Activated CD4-positive, CD25-positive, alpha-beta regulatory T cell treated with anti-CD3 and anti-CD28 coated beads, Interleukin-2, amount 50 U/mL, for 72 hours (primary cell): ENCODE measurements around the gene CELSR1.
"Not testable (repeated sequence)": the region's sequence is repeated elsewhere in the genome, so short reads cannot be mapped to it uniquely, and the experiment has no call there.

Experiments used
- DNase-seq: peaks from one replicate; pipeline ENCODE4 v3.0.0; 2021

CELSR1 gene

DNA sequence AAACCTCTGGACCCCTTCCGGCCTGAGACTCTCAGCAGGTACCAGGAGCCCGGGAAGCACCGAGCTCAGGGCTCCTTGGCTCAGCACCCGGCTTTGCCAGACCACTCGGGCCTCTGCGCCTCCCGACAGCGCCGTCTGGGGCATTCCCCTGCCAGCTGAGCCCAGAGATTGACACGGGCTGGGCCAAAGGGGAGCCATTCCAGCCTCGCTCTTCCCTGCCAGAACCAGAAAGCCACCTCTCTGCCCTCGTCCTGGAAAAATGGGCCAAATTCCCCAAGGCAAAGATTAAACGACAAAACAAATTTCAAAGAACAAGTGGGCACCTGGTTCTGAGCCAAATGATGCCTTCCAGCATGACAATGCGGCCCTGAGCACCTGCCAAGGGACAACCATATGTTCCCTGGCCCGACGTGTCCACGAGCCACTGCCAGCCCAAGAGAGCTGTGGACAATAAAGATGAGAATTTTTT is 59.3 kb downstream of the CELSR1 start:
- DNase-seq, result no peak

DNA sequence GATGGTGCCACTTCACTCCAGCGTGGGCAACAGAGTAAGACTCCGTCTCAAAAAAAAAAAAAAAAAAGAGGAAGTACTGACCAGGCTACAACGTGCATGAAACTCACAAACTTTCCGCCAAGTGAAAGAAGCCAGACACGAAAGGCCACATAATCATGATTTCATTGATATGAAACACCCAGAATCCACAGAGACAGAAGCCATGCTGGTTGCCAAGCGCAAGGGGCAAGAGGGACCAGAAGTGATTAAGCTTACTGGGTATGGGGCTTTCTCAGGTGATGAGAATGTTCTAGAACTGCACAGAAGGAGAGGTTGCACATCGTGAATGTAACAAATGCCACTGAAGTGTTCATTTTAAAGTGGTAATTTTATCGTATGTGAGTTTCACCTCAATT is 60.9 kb downstream of the CELSR1 start:
- no peak for DNase-seq

- no peak for DNase-seq
These were observed 63.4 kb downstream of the CELSR1 start for GRCh38 chr22:46473896-46474557.

DNA sequence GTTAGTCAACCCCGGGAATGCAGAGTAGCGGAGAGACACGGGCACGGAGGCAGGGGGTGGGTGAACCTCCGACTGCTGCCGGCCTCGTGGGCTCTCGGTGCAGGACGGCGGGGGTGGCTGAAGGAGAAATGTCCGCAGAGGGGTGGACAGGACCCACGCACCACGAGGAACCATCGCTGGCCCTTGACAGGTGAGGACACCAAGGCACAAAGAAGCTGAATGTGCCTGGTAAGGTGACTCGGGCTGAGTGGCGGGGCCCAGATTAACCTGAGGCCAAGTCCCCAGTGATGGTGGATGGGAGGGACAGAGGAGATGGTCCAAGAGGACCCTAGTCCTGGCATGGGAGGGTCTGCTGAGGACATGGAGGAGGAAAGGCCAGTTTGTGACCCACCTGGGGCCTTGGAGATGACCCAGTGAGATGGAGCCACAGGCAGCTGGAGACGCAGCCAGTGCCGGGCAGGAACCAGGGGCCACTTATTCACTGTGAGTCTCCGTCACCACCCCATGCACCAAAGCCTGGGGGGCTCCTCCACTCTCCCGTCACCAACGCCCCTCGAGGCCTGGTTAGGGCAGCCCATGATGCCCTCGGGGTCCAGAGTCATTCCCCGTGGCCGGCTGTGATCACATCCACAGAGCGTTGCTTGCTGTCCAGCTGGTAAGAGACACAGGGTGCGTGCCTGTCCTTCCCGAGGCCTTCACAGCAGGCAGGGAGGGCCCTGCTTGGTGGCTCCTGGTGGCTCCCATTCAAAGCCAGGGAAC is 64.2 kb downstream of the CELSR1 start:
- DNase-seq, result no peak

- DNase-seq, result no peak
These were observed 64.8 kb downstream of the CELSR1 start for GRCh38 chr22:46472722-46473016.

- no peak for DNase-seq
These were observed 65.3 kb downstream of the CELSR1 start for GRCh38 chr22:46471901-46472721.

- DNase-seq, result not testable (repeated sequence)
These were observed 66.1 kb downstream of the CELSR1 start for GRCh38 chr22:46471330-46471729.

DNA sequence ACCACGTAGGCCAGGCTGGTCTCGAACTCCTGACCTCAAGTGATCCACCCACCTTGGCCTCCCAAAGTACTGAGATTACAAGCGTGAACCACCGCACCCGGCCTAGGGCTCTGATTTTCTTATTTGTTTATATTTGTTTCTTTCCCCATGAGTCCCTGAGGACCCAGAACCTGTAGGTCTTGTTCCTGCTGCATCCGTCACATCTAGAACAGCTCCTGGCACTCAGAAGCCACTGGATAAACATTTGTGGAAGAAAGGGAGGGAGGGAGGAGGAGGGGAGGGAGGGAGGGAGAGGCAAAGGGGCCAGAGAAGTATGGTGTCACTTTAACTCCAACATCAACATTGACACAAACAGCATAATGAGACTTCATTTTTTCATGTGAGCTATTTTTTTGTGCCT is 67.7 kb downstream of the CELSR1 start:
- DNase-seq, result no peak

- DNase-seq, result no peak
These were observed 70.4 kb downstream of the CELSR1 start for GRCh38 chr22:46467006-46467405.

DNA sequence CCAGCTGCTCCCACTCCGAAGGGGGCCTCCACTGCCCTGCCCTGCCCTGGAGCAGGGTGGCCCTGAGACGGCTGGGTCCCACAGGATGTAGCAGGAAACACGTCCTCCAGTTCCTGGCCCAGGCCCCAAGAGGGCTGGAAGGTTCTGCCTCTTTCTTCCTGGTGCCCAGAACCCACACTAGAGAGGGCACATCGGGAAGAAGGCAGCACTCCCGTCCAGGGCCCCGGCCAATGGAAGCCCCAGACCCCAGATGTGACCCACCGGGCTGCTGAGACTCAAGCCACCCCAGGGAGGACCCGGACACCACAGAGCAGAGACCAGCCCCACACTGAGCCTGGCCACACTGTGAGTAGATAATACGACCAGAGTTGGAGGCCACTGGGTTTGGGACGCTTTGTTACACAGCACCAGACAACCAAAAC is 71.2 kb downstream of the CELSR1 start:
- DNase-seq, result no peak

- no peak for DNase-seq
These were observed 71.6 kb downstream of the CELSR1 start for GRCh38 chr22:46465793-46466192.

DNA sequence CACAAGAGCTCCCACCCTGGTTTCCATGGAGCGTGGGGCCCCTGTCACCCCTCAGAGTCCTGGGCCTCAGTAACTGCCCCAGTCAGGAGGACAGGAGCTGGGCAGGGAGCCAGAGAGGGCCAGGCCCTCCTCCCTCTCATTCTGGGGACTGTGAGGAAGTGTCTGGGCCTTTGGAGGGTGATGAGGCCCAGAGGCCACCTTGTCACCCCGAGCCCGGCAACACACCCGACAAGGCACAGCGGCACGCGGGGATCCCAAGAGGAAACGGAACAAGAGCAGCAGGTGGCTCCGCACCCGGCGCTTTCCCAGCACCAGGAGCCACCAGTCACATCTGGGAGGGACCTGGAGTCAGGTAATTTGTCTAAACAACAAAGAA is 72.1 kb downstream of the CELSR1 start:
- DNase-seq, result no peak

- DNase-seq, result no peak
These were observed 72.6 kb downstream of the CELSR1 start for GRCh38 chr22:46464701-46465344.

DNA sequence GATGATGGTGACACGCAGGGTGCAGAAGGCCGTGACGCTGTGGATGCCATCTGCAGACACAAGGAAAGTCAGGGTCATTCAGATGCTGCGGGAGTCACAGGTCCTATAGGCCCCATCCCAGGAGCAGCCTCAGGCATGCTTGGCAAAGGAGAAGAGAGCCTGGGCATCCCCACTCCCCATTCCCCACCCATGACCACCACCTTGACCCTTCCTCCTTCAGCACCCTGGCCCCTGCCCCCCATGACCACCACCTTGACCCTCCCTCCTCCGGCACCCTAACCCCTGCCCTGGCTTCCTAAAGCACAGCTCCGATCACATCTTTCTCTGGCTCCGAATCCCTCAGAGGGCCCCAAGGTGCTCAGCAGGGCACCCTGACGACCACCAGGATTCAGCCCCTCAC is 73.1 kb downstream of the CELSR1 start:
- DNase-seq, result no peak

DNA sequence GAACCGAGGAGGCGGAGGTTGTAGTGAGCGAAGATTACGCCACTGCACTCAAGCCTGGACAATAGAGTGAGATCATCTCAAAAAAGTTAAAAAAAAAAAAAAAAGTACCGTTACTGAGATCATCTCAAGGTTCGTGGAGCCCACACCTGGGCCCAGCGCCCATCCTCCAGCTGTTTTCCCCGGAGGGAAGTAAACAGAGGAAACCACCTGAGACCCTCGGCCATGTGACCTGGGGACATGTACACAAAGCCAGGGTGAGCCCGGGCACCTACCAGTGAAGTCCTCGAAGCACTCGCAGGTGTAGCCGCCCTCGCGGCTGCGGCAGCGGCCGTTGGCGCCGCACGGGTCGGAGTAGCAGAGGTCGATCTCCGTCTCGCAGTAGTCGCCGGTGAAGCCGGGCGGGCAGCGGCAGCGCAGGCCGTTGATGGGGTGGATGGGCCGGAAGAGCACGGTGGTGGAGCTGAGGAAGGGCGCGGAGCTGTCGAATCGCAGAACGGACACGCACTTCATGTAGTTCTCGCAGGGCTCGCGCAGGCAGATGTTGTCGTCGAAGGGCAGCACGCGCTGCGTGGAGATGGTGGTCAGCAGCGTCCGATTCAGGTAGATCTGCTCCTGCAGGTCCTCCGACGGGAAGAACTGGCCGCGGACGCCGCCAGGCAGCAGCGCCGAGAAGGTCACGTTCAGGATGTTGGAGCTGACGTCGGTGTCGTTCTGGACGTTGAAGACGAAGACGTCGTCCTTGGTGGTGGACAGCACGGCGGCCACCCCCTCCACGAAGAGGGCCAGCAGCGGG is 73.8 kb downstream of the CELSR1 start:
- no peak for DNase-seq

DNA sequence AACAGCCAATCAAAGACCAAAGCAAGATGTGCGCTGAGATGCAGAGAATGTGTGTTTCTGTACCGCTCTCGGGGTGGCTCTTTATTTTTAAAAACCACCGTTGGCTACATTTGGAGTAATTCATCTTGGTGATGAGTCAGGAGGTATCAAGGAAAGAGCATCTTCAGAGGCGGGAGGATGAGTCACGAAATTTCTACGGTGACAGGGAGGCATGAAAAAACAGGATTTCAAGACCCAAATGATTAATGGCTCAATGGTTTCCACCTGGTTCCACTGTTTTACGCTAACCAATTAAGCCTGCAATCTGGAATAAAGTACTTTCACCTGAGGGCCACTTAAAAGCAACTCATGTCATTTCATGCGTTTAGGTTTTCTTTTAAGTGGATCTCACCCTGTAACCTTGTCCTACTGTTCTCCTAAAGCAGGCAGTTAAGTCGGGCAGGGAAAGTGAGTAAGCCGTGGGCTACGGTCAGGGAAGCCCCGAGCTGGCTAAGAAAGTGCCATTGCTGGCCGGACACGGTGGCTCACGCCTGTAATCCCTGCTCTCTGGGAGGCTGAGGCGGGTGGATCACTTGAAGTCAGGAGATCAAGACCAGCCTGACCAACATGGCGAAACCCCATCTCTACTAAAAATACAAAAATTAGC is 74.6 kb downstream of the CELSR1 start:
- DNase-seq, result no peak

DNA sequence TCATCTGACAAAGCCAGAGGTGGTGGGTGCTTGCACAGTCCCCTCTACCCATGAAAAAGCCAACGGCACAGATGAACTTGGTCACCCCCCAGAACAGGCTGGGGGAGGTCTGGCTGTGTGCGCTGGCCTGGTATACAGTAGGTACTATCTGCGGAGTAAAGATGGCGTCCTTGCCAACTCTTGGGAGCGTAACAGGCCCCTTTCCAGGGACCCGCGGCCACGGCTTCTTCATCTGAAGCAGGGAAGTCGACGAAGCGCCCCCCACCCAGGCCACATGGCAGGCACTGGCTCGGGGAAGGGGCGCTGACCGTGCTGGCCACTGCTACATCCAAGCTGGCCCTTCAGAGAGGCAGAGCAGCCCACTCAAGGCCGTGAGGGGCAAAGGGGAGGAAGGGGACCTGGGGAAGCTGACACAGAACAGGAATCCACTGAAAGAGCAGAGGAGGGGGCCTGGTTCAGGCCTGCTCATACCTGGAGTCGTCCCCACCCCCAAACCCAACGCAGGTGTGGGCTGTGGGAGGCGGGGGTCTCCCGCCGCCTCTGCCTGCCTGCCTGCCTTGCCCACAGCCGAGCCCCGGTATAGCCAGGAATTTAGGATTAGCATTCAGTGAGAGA is 75.7 kb downstream of the CELSR1 start:
- DNase-seq, result no peak

GRCh38 chr22:46460857-46461256 is 76.6 kb downstream of the CELSR1 start:
- DNase-seq, result no peak

DNA sequence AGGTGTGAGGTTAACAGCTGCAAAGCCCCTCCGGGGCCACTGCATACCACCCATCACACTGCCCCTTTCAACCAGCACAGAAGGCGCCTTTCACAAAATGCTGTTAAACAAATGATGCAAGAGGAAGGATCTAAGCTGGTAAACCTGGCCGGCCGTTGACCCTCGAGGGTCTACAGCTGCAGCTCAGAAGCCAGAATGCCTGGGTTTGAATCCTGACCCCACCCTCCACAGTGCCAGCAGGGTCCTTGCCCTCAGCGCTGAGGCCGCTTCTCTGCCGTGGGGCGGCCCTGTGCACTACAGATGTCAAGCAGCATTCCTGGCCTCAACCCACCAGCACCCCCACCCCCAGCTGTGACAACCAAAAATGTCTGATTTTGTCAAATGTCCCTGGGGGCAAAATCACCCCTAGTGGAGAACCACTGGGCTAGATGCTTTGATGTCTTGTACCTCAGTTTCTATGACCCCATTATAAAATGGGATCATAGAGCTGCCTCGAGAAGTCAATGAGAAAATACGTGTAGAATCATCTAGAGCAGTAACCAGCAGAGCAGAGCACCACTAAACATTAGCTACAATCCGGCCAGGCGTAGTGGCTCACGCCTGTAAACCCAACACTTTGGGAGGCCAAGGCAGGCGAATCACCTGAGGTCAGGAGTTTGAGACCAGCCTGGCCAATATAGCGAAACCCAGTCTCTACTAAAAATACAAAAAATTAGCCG is 77.9 kb downstream of the CELSR1 start:
- DNase-seq, result no peak

DNA sequence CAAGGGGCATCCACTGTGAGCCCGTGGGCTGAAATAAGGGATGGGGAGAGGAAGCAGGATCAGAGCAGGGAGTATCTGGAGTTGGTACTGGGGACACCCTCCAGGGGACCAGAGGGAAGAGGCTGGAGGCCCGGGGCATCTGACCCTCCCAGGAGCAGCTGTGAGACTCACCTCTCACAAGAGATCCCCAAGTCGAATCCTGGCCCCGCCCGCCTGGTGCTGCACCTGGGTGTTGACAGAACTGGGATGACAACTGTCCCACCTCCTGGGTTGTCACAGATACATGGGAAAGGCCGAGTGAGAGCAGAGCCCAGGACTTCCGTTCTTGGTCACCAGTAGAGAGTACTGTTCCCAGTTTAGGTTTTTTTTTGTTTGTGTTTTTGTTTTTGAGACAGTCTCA is 78.9 kb downstream of the CELSR1 start:
- DNase-seq, result no peak
